H9 (cell line): ENCODE measurements around the gene DCDC2. TPM values are rescaled to one million over a fixed set of nuclear protein-coding genes. Genes with fewer than 3 reads are reported as not detected.

Experiments
- DNase-seq: peaks from one replicate; pipeline ENCODE4 v3.0.0-alpha.2; 2017
- H2AFZ ChIP-seq: one replicate; pipeline ENCODE4 v1.6.1; 2013; ENCODE audit warnings: mild to moderate bottlenecking, low read length, control low read depth, moderate library complexity
- H2AK5ac ChIP-seq: 2 replicates; pipeline ENCODE4 v1.6.1; 2013; ENCODE audit warnings: low read length, control low read depth, mixed read lengths; ENCODE audit not compliant: insufficient read length
- H2BK120ac ChIP-seq: one replicate; pipeline ENCODE4 v1.6.1; 2013; ENCODE audit warnings: low read depth, mild to moderate bottlenecking, low read length, control low read depth, inconsistent platforms; ENCODE audit not compliant: poor library complexity, severe bottlenecking
- H2BK12ac ChIP-seq: 2 replicates; pipeline ENCODE4 v1.6.1; 2013; ENCODE audit warnings: low read length, control low read depth, mixed read lengths, low read depth; ENCODE audit not compliant: insufficient read length
- H2BK15ac ChIP-seq: 2 replicates; pipeline ENCODE4 v1.6.1; 2013; ENCODE audit warnings: low read depth, low read length, control low read depth
- H2BK20ac ChIP-seq: one replicate; pipeline ENCODE4 v1.6.1; 2013; ENCODE audit warnings: low read depth, mild to moderate bottlenecking, low read length, control low read depth, inconsistent platforms; ENCODE audit not compliant: poor library complexity, severe bottlenecking
- H2BK5ac ChIP-seq: 2 replicates; pipeline ENCODE4 v1.6.1; 2013; ENCODE audit warnings: low read length, control low read depth, mixed read lengths; ENCODE audit not compliant: insufficient read length
- H3K14ac ChIP-seq: 2 replicates; pipeline ENCODE4 v1.6.1; 2013; ENCODE audit warnings: low read length, control low read depth; ENCODE audit not compliant: insufficient read depth
- H3K18ac ChIP-seq: 2 replicates; pipeline ENCODE4 v1.6.1; 2013; ENCODE audit warnings: low read depth, mild to moderate bottlenecking, mixed read lengths, low read length, control low read depth; ENCODE audit not compliant: insufficient read length
- H3K23ac ChIP-seq: 2 replicates; pipeline ENCODE4 v1.6.1; 2013; ENCODE audit warnings: low read length, control low read depth, mixed read lengths, low read depth; ENCODE audit not compliant: insufficient read length
- H3K23me2 ChIP-seq: 2 replicates; pipeline ENCODE4 v1.6.1; 2013; ENCODE audit warnings: low read depth, mild to moderate bottlenecking, mixed read lengths, low read length, control low read depth; ENCODE audit not compliant: insufficient read length, poor library complexity, severe bottlenecking
- H3K27ac ChIP-seq: 2 replicates; pipeline ENCODE4 v1.5.1; 2013; ENCODE audit warnings: low read length, control low read depth, mixed read lengths, low read depth; ENCODE audit not compliant: insufficient read length
- H3K27me3 ChIP-seq: 2 replicates; pipeline ENCODE4 v1.6.1; 2013; ENCODE audit warnings: low read length, control low read depth, inconsistent platforms; ENCODE audit not compliant: insufficient read depth
- H3K4ac ChIP-seq: 2 replicates; pipeline ENCODE4 v1.6.1; 2013; ENCODE audit warnings: low read depth, mild to moderate bottlenecking, control low read depth, inconsistent platforms, low read length, moderate library complexity
- H3K4me1 ChIP-seq: 2 replicates; pipeline ENCODE4 v1.6.1; 2013; ENCODE audit warnings: low read length, control low read depth, inconsistent platforms; ENCODE audit not compliant: insufficient read depth
- H3K4me2 ChIP-seq: 2 replicates; pipeline ENCODE4 v1.6.1; 2013; ENCODE audit warnings: low read length, control low read depth, mixed read lengths; ENCODE audit not compliant: insufficient read length, insufficient read depth
- H3K56ac ChIP-seq: 2 replicates; pipeline ENCODE4 v1.6.1; 2013; ENCODE audit warnings: low read depth, mild to moderate bottlenecking, mixed read lengths, low read length, control low read depth; ENCODE audit not compliant: insufficient read length
- H3K79me1 ChIP-seq: 2 replicates; pipeline ENCODE4 v1.6.1; 2013; ENCODE audit warnings: low read depth, mild to moderate bottlenecking, moderate library complexity, low read length, control low read depth, inconsistent platforms; ENCODE audit not compliant: insufficient read depth, poor library complexity, severe bottlenecking
- H3K79me2 ChIP-seq: 2 replicates; pipeline ENCODE4 v1.6.1; 2013; ENCODE audit warnings: low read length, control low read depth, inconsistent platforms; ENCODE audit not compliant: insufficient read depth
- H3K9ac ChIP-seq: 2 replicates; pipeline ENCODE4 v1.6.1; 2013; ENCODE audit warnings: low read length, control low read depth, mixed read lengths; ENCODE audit not compliant: insufficient read length; ENCODE audit errors: extremely low read depth
- H3K9me3 ChIP-seq: one replicate; pipeline ENCODE4 v1.6.1; 2013; ENCODE audit warnings: low read depth, low read length, inconsistent platforms; ENCODE audit not compliant: control insufficient read depth
- H3T11ph ChIP-seq: one replicate; pipeline ENCODE4 v1.6.1; 2013; ENCODE audit warnings: mild to moderate bottlenecking, low read length, control low read depth, inconsistent platforms
- H4K20me1 ChIP-seq: one replicate; pipeline ENCODE4 v1.6.1; 2013; ENCODE audit not compliant: control insufficient read depth, insufficient read length, insufficient read depth
- H4K5ac ChIP-seq: 2 replicates; pipeline ENCODE4 v1.6.1; 2013; ENCODE audit warnings: low read depth, mild to moderate bottlenecking, mixed read lengths, low read length, control low read depth; ENCODE audit not compliant: insufficient read length
- H4K8ac ChIP-seq: replicated peaks from 2 replicates; pipeline ENCODE4 v1.6.1; 2013; ENCODE audit warnings: low read length, control low read depth, mixed read lengths, low read depth; ENCODE audit not compliant: insufficient read length
- H4K91ac ChIP-seq: 2 replicates; pipeline ENCODE4 v1.6.1; 2013; ENCODE audit warnings: low read depth, mild to moderate bottlenecking, moderate library complexity, mixed read lengths, low read length, control low read depth; ENCODE audit not compliant: insufficient read length
- H3K27ac Mint-ChIP-seq, 3 experiments: 2 replicates in 2 of 3; 3 replicates in 1 of 3; pipeline ENCODE4 v1.8.0; 2020 to 2021; ENCODE audit warnings: mixed read lengths in 3 of 3, mild to moderate bottlenecking in 1 of 3, moderate library complexity in 1 of 3
- H3K27me3 Mint-ChIP-seq: 2 replicates; pipeline ENCODE4 v1.8.0; 2021; ENCODE audit warnings: low read depth, mild to moderate bottlenecking, moderate library complexity, mixed read lengths
- H3K36me3 Mint-ChIP-seq, 3 experiments: 2 replicates in 2 of 3; 3 replicates in 1 of 3; pipeline ENCODE4 v1.8.0; 2020 to 2021; ENCODE audit warnings: low read depth in 3 of 3, mixed read lengths in 3 of 3; ENCODE audit not compliant: insufficient read depth in 1 of 3
- H3K4me1 Mint-ChIP-seq, 2 experiments: 2 replicates each; pipeline ENCODE4 v1.8.0; 2020; ENCODE audit warnings: mixed read lengths in 2 of 2
- H3K4me3 Mint-ChIP-seq, 2 experiments: 2 replicates in 1 of 2; 3 replicates in 1 of 2; pipeline ENCODE4 v1.8.0; 2020 to 2021; ENCODE audit warnings: mild to moderate bottlenecking in 2 of 2, mixed read lengths in 2 of 2, moderate library complexity in 1 of 2
- H3K9me3 Mint-ChIP-seq, 2 experiments: 2 replicates in 1 of 2; 3 replicates in 1 of 2; pipeline ENCODE4 v1.8.0; 2020; ENCODE audit warnings: mild to moderate bottlenecking in 2 of 2, mixed read lengths in 2 of 2, moderate library complexity in 1 of 2
- WGBS: extraction: QIAGEN DNeasy Blood & Tissue Kit; methylation state at CpG from one replicate; pipeline ENCODE4 v1.1.7; 2013; ENCODE audit warnings: missing lambda C conversion rate, low lambda C conversion rate, mixed read lengths; ENCODE audit not compliant: insufficient read length; ENCODE audit errors: extremely low coverage; 5-methylcytosine and 5-hydroxymethylcytosine counted together
- total RNA-seq: library from RNA; stranded (reverse); gene quantifications from 2 replicates; pipeline ENCODE4 v1.2.1, GENCODE V29; 2021
- TF ChIP-seq, protein P1 (sequence below): fragments of 200-600 bp; sonication (generic); conservative IDR thresholded peaks from 3 replicates; pipeline ENCODE4 v1.8.0; 2021; ENCODE audit warnings: antibody characterized with exemption, mild to moderate bottlenecking

DCDC2 gene
- total RNA-seq, 1 experiment from 2014 or later: 0.59 TPM

- no CpG with 5 or more reads among the region's 3 CpGs for WGBS
Observed at GRCh38 chr6:24146871-24147270, 211.0 kb downstream of the DCDC2 start.

More at GRCh38 chr6:24146871-24147270, 211.0 kb downstream of the DCDC2 start:
- no peaks in the 10 kb centered on the region for H3K4me1 ChIP-seq
- no peaks in the 10 kb centered on the region for H4K20me1 ChIP-seq
- H4K5ac ChIP-seq: no peak overlapping the region
- no peak overlapping the region for H3K14ac ChIP-seq
- no peak overlapping the region for H3K23ac ChIP-seq
- H3K27me3 ChIP-seq: no peaks in the 10 kb centered on the region
- H2BK120ac ChIP-seq: no peak overlapping the region
- H3K36me3 Mint-ChIP-seq: no peaks in the 10 kb centered on the region
- no peak overlapping the region for H2BK20ac ChIP-seq
- H3K27ac Mint-ChIP-seq: no peak overlapping the region
- no peak overlapping the region for H3K4ac ChIP-seq
- H3K27me3 Mint-ChIP-seq: no peaks in the 10 kb centered on the region; the same call in 1 of the 2 replicates
- H4K8ac ChIP-seq: no peak overlapping the region
- no peak overlapping the region for H2BK5ac ChIP-seq
- H3K79me1 ChIP-seq: no peaks in the 10 kb centered on the region
- no peaks in the 10 kb centered on the region for H3K9me3 ChIP-seq
- H3K27ac ChIP-seq: no peak overlapping the region
- H3K9me3 Mint-ChIP-seq: peaks cover 0 to under 1% of the 10 kb centered on the region in 2 experiments; a peak in 1 of 5 replicates
- no peak overlapping the region for H3K4me3 Mint-ChIP-seq
- H3K4me1 Mint-ChIP-seq: peaks cover 0 to 4% of the 10 kb centered on the region in 2 experiments; a peak in 2 of 4 replicates
- H2BK12ac ChIP-seq: no peak overlapping the region
- H2BK15ac ChIP-seq: no peak overlapping the region
- no peaks in the 10 kb centered on the region for H3K79me2 ChIP-seq
- no peak for DNase-seq
- H4K91ac ChIP-seq: no peak overlapping the region
- no peak overlapping the region for H2AFZ ChIP-seq
- no peak overlapping the region for H3K18ac ChIP-seq
- no peak overlapping the region for H3T11ph ChIP-seq
- no peaks in the 10 kb centered on the region for H3K23me2 ChIP-seq
- no peak overlapping the region for H3K9ac ChIP-seq
- no peak overlapping the region for H2AK5ac ChIP-seq
- H3K56ac ChIP-seq: no peak overlapping the region
- TF ChIP-seq, protein P1, sequence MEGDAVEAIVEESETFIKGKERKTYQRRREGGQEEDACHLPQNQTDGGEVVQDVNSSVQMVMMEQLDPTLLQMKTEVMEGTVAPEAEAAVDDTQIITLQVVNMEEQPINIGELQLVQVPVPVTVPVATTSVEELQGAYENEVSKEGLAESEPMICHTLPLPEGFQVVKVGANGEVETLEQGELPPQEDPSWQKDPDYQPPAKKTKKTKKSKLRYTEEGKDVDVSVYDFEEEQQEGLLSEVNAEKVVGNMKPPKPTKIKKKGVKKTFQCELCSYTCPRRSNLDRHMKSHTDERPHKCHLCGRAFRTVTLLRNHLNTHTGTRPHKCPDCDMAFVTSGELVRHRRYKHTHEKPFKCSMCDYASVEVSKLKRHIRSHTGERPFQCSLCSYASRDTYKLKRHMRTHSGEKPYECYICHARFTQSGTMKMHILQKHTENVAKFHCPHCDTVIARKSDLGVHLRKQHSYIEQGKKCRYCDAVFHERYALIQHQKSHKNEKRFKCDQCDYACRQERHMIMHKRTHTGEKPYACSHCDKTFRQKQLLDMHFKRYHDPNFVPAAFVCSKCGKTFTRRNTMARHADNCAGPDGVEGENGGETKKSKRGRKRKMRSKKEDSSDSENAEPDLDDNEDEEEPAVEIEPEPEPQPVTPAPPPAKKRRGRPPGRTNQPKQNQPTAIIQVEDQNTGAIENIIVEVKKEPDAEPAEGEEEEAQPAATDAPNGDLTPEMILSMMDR: no peak
- H3K4me2 ChIP-seq: no peak overlapping the region
